Fibroblast of pulmonary artery (primary cell): ENCODE data around the gene FZD10.

ENCODE experiments used
- DNase-seq: peaks from one replicate; pipeline ENCODE4 v3.0.0-alpha.2; 2010; ENCODE audit warnings: low read depth
- H3K4me3 ChIP-seq: replicated peaks from 2 replicates; pipeline ENCODE4 v1.5.1; 2011; ENCODE audit warnings: low read depth, mild to moderate bottlenecking, control low read depth, low read length, moderate library complexity
- CTCF ChIP-seq: IDR thresholded peaks from 2 replicates; pipeline ENCODE4 v1.5.1; 2011; ENCODE audit warnings: mild to moderate bottlenecking, control low read depth, low read length, inconsistent platforms; ENCODE audit errors: missing control alignments

Gene FZD10

GRCh38 chr12:130126023-130126432 lies 36.2 kb upstream of the FZD10 start:
- no peak for TF ChIP-seq CTCF
- no peak overlapping the region for H3K4me3 ChIP-seq
- no peak for DNase-seq

GRCh38 chr12:130127532-130127911 lies 34.7 kb upstream of the FZD10 start:
- no peak for TF ChIP-seq CTCF

GRCh38 chr12:130127912-130128789 lies 34.1 kb upstream of the FZD10 start:
- no peak overlapping the region for H3K4me3 ChIP-seq
- DNase-seq: no peak
- TF ChIP-seq CTCF: no peak

More at GRCh38 chr12:130127532-130127911, 34.7 kb upstream of the FZD10 start:
- H3K4me3 ChIP-seq: no peak overlapping the region
- DNase-seq: no peak

GRCh38 chr12:130128790-130129735 lies 33.2 kb upstream of the FZD10 start:
- H3K4me3 ChIP-seq: no peak overlapping the region
- no peak for DNase-seq
- no peak for TF ChIP-seq CTCF

GRCh38 chr12:130130346-130130745 lies 31.9 kb upstream of the FZD10 start:
- no peak overlapping the region for H3K4me3 ChIP-seq
- DNase-seq: no peak
- no peak for TF ChIP-seq CTCF

- TF ChIP-seq CTCF: no peak
- no peak for DNase-seq
These were observed 31.2 kb upstream of the FZD10 start for GRCh38 chr12:130131025-130131424.

More at GRCh38 chr12:130131025-130131424, 31.2 kb upstream of the FZD10 start:
- no peak overlapping the region for H3K4me3 ChIP-seq
